ENCODE measurements around the gene CHRNA4.

CHRNA4 gene

DNA sequence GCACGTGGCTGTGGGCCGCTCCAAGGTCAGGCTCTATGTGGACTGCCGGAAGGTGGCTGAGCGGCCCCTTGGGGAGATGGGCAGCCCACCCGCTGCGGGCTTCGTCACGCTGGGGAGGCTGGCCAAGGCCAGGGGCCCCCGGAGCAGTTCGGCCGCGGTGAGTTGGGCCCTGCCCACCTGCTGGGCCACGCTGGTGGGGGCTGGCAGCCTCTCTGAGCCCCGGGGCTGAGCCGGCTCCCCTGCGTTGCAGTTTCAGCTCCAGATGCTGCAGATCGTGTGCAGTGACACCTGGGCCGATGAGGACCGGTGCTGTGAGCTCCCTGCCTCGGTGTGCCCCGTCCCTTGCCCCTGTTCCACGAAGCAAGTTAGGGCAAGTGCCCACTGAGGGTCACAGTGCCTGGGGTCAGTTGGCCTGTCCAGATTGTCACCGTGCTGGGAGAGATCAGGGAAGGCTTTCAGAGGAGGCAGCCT lies 41.1 kb downstream of the CHRNA4 start:
- no peak overlapping the region for H3K27ac ChIP-seq
- TF ChIP-seq, protein P1, sequence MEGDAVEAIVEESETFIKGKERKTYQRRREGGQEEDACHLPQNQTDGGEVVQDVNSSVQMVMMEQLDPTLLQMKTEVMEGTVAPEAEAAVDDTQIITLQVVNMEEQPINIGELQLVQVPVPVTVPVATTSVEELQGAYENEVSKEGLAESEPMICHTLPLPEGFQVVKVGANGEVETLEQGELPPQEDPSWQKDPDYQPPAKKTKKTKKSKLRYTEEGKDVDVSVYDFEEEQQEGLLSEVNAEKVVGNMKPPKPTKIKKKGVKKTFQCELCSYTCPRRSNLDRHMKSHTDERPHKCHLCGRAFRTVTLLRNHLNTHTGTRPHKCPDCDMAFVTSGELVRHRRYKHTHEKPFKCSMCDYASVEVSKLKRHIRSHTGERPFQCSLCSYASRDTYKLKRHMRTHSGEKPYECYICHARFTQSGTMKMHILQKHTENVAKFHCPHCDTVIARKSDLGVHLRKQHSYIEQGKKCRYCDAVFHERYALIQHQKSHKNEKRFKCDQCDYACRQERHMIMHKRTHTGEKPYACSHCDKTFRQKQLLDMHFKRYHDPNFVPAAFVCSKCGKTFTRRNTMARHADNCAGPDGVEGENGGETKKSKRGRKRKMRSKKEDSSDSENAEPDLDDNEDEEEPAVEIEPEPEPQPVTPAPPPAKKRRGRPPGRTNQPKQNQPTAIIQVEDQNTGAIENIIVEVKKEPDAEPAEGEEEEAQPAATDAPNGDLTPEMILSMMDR (conservative IDR thresholded peaks at IDR 0.05) = no peak
- TF ChIP-seq ZFX (IDR thresholded peaks at IDR 0.05) = no peak

DNA sequence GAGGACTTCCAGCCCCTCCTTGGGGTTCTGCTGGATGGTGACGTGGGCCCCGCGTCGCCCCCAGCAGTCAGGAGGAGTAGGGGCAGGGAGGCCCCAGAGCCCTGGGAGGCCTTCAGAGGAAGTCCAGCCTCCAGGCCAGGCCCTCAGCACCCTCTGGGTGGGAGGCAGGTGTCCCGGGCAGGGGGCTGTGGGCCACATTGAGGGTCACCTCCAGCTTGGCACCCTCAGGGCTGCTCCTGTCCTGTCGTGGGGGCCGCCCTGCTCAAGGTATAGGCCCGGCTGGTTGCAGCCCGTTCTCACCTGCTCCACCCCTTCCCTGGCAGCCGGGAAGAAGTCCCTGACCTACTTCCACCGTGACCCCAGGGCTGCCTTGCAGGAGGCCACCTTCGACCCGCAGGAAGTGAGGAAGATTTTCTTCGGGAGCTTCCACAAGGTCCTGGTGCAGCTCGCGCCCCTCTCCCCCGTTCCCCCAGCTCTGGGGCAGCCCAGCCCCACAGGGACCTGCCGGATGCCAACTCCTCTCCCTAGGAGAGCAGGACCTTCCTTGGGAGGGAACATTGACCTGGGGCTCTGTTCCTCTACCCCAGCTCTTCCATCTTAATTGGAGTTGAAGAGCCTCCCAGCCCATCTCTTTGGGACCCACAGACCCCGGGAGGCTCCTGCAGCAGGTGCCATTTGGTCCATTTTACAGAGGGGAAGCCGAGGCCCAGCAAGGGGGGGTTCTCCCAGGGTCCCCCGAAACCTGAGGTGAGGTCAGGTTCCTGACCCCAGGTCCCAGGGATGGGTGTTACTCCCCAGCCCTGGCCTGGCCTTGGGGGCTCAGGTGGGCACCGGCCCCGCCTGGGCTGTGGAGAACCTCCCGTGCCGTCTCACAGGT lies 41.7 kb downstream of the CHRNA4 start:
- TF ChIP-seq, protein P1 (conservative IDR thresholded peaks at IDR 0.05) = no peak
- TF ChIP-seq ZFX (IDR thresholded peaks at IDR 0.05) = no peak
- H3K27ac ChIP-seq = no peak overlapping the region

DNA sequence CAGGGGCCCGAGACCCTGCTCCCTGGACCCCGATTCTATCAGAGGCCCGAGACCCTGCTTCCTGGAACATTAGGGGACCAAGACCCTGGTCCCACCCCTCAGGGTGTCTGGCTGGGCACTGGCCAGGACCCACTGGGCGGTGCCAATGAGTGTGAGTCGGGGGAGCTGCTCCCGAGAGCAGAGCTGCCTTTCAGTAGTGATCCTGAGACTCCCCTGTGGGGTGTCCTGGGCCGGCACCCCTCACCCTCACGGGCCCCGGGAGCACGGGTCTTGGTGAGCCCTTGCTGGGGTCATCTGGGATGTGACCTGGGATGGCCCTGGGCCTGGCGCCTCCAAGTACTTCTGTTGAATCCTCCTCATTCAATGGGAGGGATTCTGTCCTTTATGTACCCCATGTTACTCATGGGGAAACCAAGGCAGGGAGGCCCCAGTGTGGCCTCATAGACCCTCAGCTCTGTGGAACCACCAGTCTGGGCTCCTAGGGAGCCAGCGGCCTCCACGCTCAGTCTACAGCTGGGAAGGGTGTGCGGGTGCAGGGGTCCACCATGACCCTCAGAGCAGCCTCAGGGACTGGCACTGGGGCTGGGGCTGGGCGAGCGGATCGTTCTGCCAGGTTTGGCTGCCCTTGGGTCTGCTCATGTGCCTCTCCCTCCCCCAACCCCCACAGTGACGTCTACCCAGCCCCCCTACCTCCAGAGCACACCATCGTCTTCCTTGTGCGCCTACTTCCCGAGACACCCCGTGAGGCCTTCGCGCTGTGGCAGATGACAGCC lies 42.6 kb downstream of the CHRNA4 start:
- TF ChIP-seq ZFX (IDR thresholded peaks at IDR 0.05) = no peak
- TF ChIP-seq, protein P1 (conservative IDR thresholded peaks at IDR 0.05) = no peak
- no peak overlapping the region for H3K27ac ChIP-seq

DNA sequence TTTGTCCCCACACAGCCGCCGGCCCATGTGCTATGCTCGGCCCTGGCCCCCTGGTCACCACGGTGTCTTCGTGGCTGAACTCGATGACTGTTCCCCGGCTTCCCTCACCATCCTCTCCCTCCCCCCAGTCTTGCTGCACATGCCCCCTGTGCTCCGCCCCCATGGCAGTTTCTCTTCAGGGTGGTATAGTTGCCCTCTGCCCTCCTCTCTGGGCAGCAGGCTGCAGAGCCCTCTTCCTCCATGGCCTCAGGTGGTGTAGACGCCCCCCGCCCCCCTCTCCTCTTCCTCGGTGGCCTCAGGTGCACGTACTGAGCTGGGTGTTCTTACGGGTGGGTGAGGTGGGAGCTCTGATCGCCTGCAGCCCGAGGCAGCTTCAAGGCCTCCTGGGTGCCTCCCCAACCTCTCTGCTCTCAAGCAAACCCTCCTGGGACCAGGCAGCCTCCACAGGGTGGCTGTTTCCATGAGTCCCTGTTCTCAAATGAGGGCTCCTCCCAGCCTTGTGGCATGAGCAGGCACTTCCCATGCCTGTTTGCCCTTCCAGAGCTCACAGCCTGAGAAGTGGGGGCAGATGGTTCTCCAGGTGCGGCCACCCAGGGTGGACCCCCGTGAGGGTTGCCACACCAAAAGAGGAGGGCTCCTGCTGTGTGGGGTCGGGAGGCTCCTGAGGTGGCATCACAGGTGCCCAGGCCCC lies 43.4 kb downstream of the CHRNA4 start:
- H3K27ac ChIP-seq = no peak overlapping the region
- no peak for TF ChIP-seq ZFX (IDR thresholded peaks at IDR 0.05)
- TF ChIP-seq, protein P1 (conservative IDR thresholded peaks at IDR 0.05) = no peak

DNA sequence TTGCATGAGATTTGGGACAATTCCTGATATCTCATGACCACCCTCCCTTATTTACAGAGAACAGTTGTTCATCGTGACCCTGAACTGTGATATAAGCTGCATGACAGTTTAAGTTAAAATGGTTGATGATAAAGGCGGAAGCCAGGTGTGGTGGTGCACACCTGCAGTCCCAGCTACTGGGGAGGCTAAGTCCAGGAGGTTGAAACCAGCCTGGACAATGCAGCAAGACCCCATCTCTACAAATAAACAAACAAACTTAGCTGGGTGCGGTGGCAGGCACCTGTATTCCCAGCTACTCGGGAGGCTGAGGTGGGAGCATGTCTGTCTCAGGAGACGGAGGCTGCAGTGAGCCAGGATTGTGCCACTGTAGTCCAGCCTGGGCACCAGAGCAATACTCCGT lies 44.1 kb downstream of the CHRNA4 start:
- H3K27ac ChIP-seq = no peak overlapping the region
- TF ChIP-seq ZFX (IDR thresholded peaks at IDR 0.05) = no peak
- TF ChIP-seq, protein P1 (conservative IDR thresholded peaks at IDR 0.05) = no peak

DNA sequence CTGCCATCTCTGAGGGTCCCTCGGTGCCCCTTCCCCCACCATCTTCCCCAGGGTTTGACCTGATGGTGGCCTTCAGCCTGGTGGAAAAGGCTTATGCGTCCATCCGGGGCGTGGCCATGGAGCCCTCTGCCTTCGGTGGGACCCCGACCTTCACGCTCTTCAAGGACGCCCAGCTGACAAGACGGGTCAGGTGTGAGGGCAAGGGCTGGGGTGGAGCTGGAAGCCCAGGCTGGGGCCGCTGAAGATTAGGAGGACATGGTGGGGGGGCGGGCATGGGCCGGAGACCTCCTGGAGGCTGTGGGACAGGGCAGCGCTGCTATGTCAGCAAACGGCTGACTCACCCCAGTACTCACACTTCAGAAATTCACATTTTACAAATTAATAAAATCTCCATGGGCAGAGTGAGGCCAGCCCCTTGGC lies 44.6 kb downstream of the CHRNA4 start:
- no peak overlapping the region for H3K27ac ChIP-seq
- TF ChIP-seq, protein P1 (conservative IDR thresholded peaks at IDR 0.05) = no peak
- no peak for TF ChIP-seq ZFX (IDR thresholded peaks at IDR 0.05)

Measured in C4-2B (cell line).